Adrenal gland (tissue), 12 donors: ENCODE results near the gene GPRC5B. TPM values are rescaled to one million over a fixed set of nuclear protein-coding genes. Genes with fewer than 3 reads are reported as not detected.

Source experiments
- DNase-seq, 7 donors: peaks; one replicate each; pipeline ENCODE4 v3.0.0-alpha.2; 2019 to 2020
- H3K27ac ChIP-seq, 5 donors: fragments of 200-600 bp; sonication (generic) in 4 of 5; 1 replicate in 3 of 5; 2 replicates in 2 of 5; pipeline versions ENCODE4 v1.5.1 to v1.8.0; 2016 to 2020; ENCODE audit warnings: mild to moderate bottlenecking in 1 of 5
- H3K27me3 ChIP-seq: fragments of 200-600 bp; 2 replicates; pipeline ENCODE4 v1.8.0; 2021
- H3K36me3 ChIP-seq, 2 donors: fragments of 200-600 bp; replicated peaks in 1 of 2; 1 replicate in 1 of 2; 2 replicates in 1 of 2; pipeline versions ENCODE4 v1.5.1 to v1.8.0; 2018 to 2022
- H3K4me1 ChIP-seq, 2 donors: fragments of 200-600 bp; replicated peaks in 1 of 2; 1 replicate in 1 of 2; 2 replicates in 1 of 2; pipeline versions ENCODE4 v1.5.1 to v1.8.0; 2018 to 2021
- H3K4me3 ChIP-seq, 4 donors: fragments of 200-600 bp; sonication (generic) in 3 of 4; one replicate each; pipeline ENCODE4 v1.5.1; 2016 to 2018
- H3K9me3 ChIP-seq, 3 donors: fragments of 200-600 bp; sonication (generic) in 1 of 3; replicated peaks in 1 of 3; 1 replicate in 2 of 3; 2 replicates in 1 of 3; pipeline versions ENCODE4 v1.5.1 to v1.8.0; 2016 to 2021
- POLR2A ChIP-seq, 2 donors: fragments of 450-650 bp; IDR thresholded peaks; one replicate each; pipeline ENCODE4 v1.6.1; 2017; ENCODE audit warnings: antibody characterized with exemption in 2 of 2, mild to moderate bottlenecking in 2 of 2, moderate library complexity in 1 of 2
- WGBS, 4 donors: extraction: QIAGEN DNeasy Blood & Tissue Kit in 2 of 4; methylation state at CpG; one replicate each; pipeline versions ENCODE4 v1.1.5 to v1.1.7; 2013 to 2017; 5-methylcytosine and 5-hydroxymethylcytosine counted together
- intact Hi-C, 2 donors: fragments of 100-400 bp; cut with DNase I; formaldehyde crosslinking; loops; one replicate each; pipeline versions ENCODE4 v1.14.1 to v1.15.0; 2022 to 2023
- polyA plus RNA-seq, 3 donors: library from polyadenylated mRNA; stranded (reverse); fragments of 200-250 nt in 2 of 3; fragments of 350-450 nt in 1 of 3; fragmentation: Illumina TruSeq in 1 of 3; extraction: RNeasy Lipid Tissue Mini Kit (QIAGEN cat#74804) in 1 of 3; gene quantifications; one replicate each; pipeline ENCODE4 v1.2.3, GENCODE V29; 2013 to 2014
- total RNA-seq, 9 donors: library from RNA; depleted of rRNA in 4 of 9; stranded (reverse); fragments of >200 nt in 4 of 9; fragments of 120-200 nt in 1 of 9; fragmentation: NEBNext Ultra II Directional in 1 of 9; extraction: Animal tissue kit (Norgen Biotek cat#: 25700) in 1 of 9; gene quantifications; one replicate each; pipeline versions ENCODE4 v1.1.0 to v1.2.4, GENCODE V29; 2013 to 2023
- TF ChIP-seq, protein P1 (sequence below), 6 experiments: fragments of 450-650 bp in 4 of 6; fragments of 200-600 bp in 2 of 6; sonication (generic) in 1 of 6; IDR thresholded peaks; 1 replicate in 5 of 6; 2 replicates in 1 of 6; pipeline versions ENCODE4 v1.5.1 to v1.8.0; 2016 to 2021; ENCODE audit warnings: antibody characterized with exemption in 6 of 6, mild to moderate bottlenecking in 2 of 6, moderate library complexity in 1 of 6
- donor health status: healthy with polysubstance abuse.
- donor health status: Bipolar disorder and iron deficiency.
- donor health status: DM: yes; HTN: yes; CAD: no.
- donor health status: DM: no; HTN: no; CAD: no.
- donor health status: DM: no; HTN: no; CAD: no.
- donor health status: DM: yes; HTN: yes; CAD: no.

Gene GPRC5B
- total and polyA plus RNA-seq, 12 donors, result 7.9 to 26.4 (median 22.0) TPM

DNA sequence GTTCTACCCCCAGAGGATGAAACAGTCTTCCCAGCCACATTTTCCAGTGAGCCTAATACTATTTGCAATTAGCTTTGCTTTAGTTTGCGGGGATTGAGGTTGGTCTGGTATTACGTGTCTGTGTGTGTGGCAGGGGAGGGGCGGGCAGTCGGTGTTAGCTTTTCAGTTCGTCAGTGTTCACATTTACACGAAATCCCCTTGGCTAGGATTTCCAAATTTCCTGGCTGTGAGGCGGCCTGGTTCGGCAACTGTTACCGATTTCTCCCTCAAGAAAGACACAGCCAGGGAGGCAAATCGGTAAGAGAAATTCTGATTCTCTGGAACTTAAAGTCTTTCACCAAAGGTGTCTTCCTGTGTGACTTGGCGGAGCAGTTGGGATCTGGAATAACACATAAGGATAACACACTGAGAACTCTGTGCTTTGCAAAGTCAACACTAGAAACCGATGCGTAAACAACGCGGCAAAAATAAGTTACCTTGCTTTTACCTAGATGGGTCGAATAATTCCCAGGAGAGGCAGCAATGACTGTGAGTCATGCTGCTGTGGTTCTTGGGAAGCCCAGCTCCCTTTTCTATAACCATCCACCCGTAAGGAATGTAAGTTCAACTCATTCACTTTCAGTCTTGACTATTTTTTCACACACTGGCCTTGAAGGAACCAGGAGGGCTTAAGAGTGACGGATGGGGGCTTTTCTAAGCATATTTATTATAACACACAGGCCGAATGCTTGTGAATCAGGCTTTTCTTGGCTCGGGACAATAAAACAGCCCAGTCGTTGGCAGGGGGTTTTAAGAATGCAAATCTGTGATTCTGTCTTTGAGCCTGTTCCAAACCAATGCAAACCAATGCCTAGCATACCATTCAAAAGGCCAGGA is 24.2 kb downstream of the GPRC5B start:
- DNase-seq, result no peak
- H3K27me3 ChIP-seq, result no peaks in the 10 kb centered on the region
- no peak for TF ChIP-seq POLR2A (IDR thresholded peaks at IDR 0.05)
- TF ChIP-seq, protein P1, sequence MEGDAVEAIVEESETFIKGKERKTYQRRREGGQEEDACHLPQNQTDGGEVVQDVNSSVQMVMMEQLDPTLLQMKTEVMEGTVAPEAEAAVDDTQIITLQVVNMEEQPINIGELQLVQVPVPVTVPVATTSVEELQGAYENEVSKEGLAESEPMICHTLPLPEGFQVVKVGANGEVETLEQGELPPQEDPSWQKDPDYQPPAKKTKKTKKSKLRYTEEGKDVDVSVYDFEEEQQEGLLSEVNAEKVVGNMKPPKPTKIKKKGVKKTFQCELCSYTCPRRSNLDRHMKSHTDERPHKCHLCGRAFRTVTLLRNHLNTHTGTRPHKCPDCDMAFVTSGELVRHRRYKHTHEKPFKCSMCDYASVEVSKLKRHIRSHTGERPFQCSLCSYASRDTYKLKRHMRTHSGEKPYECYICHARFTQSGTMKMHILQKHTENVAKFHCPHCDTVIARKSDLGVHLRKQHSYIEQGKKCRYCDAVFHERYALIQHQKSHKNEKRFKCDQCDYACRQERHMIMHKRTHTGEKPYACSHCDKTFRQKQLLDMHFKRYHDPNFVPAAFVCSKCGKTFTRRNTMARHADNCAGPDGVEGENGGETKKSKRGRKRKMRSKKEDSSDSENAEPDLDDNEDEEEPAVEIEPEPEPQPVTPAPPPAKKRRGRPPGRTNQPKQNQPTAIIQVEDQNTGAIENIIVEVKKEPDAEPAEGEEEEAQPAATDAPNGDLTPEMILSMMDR (IDR thresholded peaks at IDR 0.05), result no peak
- WGBS, 4 donors, result 84 to 87% (median 85%) methylated on average over 21 of the region's 21 CpGs
- no peaks in the 10 kb centered on the region for H3K36me3 ChIP-seq
- H3K9me3 ChIP-seq, result no peaks in the 10 kb centered on the region
- no peak overlapping the region for H3K4me3 ChIP-seq
- intact Hi-C loops, result no loop called here
- no peak overlapping the region for H3K27ac ChIP-seq
- no peaks in the 10 kb centered on the region for H3K4me1 ChIP-seq

DNA sequence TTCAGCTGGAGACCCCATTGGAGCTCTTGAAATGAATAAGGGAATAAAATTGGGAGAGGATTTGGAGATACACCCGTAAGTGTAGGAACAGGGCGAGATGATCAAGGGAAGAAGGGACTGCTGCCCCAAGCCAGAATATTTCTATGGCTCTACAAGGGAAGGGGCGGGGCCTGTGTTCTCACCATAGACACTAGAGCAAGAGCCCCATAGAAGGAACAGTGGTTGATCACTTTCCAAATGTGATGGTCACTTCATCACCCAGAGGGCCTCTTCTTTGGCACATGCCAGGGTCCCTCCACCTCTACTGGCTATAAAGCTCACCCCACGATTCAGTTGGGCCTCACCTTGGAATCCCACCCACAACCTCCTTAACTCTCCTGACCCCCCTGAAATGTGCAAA is 25.0 kb downstream of the GPRC5B start:
- no peak for TF ChIP-seq POLR2A (IDR thresholded peaks at IDR 0.05)
- TF ChIP-seq, protein P1 (IDR thresholded peaks at IDR 0.05), result no peak
- Histone ChIP-seq H3K27me3 (no peaks in the 10 kb centered on the region), H3K36me3 (no peaks in the 10 kb centered on the region), H3K27ac (no peak overlapping the region), H3K4me1 (no peaks in the 10 kb centered on the region), H3K4me3 (no peak overlapping the region), H3K9me3 (no peaks in the 10 kb centered on the region)
- DNase-seq, result no peak
- WGBS, 4 donors, result 83 to 96% (median 93%) methylated on average over 4 of the region's 4 CpGs
- intact Hi-C loops, result no loop called here

DNA sequence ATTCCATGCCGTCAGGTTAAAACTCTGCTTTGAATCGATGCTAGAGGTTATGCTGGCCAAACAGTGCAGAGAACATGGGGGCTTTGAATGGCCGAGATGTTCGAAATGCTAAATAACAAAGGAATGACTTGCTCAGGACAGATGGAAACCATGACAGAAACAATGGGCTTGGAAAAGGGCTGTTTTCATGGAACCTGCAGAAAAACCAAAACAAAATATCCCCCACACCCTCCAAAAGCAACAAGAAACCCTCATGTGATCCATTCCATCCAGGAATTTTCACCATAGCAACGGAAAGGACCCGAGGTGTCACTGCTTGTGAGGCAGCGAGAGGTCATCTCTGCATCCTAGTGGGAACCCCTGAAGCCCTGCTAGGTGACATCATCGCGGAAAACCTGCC is 25.5 kb downstream of the GPRC5B start:
- no peaks in the 10 kb centered on the region for H3K4me1 ChIP-seq
- H3K36me3 ChIP-seq, result no peaks in the 10 kb centered on the region
- no peaks in the 10 kb centered on the region for H3K27me3 ChIP-seq
- intact Hi-C loops, result no loop called here
- TF ChIP-seq POLR2A (IDR thresholded peaks at IDR 0.05), result no peak
- TF ChIP-seq, protein P1 (IDR thresholded peaks at IDR 0.05), result no peak
- H3K27ac ChIP-seq, result no peak overlapping the region
- DNase-seq, result no peak
- H3K4me3 ChIP-seq, result no peak overlapping the region
- 93 to 97% (median 95%) methylated on average over 9 of the region's 9 CpGs for WGBS, 4 donors
- H3K9me3 ChIP-seq, result no peaks in the 10 kb centered on the region

DNA sequence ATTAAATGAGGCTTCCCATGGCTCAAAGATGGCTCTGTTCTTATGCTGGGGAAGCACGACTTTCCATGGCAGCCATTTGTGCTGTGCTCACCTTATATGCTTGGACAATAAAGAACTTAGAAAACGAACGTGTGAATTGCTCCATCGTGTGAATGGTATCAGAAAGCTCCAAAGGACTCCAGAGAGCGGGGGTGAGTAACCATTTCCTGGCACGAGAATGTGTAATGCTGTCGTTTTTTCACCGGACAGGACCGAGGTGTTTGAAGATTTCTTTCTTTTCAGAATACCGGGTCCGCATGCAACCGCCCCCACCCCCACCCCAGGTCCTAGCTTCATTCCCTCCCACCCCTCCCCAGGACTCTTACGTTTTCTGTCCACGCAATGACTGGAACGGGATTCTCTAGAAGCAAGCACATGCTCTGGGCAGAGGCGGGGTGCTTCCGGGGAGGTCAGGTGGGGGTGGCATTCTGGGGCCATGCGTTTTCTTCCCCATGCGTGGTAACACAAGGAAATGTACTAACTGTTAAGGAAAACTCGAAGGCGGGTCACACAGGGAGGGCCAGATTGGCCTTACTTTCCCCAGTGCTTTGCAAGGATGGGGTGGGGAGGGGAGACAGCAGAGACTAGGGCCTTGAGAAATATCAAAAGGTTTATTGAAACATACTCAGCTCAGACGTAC is 26.2 kb downstream of the GPRC5B start:
- Histone ChIP-seq H3K36me3 (no peaks in the 10 kb centered on the region), H3K27me3 (no peaks in the 10 kb centered on the region), H3K4me3 (no peak overlapping the region), H3K9me3 (no peaks in the 10 kb centered on the region), H3K27ac (no peak overlapping the region), H3K4me1 (no peaks in the 10 kb centered on the region)
- no peak for DNase-seq
- whole genome bisulfite sequencing, 4 donors, result 85 to 89% (median 87%) methylated on average over 22 of the region's 22 CpGs
- intact Hi-C loops, result no loop called here
- TF ChIP-seq, protein P1 (IDR thresholded peaks at IDR 0.05), result no peak
- no peak for TF ChIP-seq POLR2A (IDR thresholded peaks at IDR 0.05)
